ENCODE results near the gene LENG1.
"Not testable (repeated sequence)": the region's sequence is repeated elsewhere in the genome, so short reads cannot be mapped to it uniquely, and the experiment has no call there.

LENG1 gene

GRCh38 chr19:54180691-54181091 lies 21.2 kb upstream of the LENG1 start:
- no peak for DNase-seq
- TF ChIP-seq POLR2A (IDR thresholded peaks at IDR 0.05; ENCODE audit: low read length) = no peak
- no peak for TF ChIP-seq GATA1 (IDR thresholded peaks at IDR 0.05; ENCODE audit: low read depth, low read length)

GRCh38 chr19:54179921-54180461 lies 20.5 kb upstream of the LENG1 start:
- no peak for TF ChIP-seq GATA1 (IDR thresholded peaks at IDR 0.05; ENCODE audit: low read depth, low read length)
- TF ChIP-seq POLR2A (IDR thresholded peaks at IDR 0.05; ENCODE audit: low read length) = no peak
- peak; percentile 70 to 77 for DNase-seq

- TF ChIP-seq POLR2A (IDR thresholded peaks at IDR 0.05; ENCODE audit: low read length) (no peak), GATA1 (IDR thresholded peaks at IDR 0.05; ENCODE audit: low read depth, low read length) (no peak)
- DNase-seq = no peak
These were observed 19.8 kb upstream of the LENG1 start for GRCh38 chr19:54179262-54179852.

DNA sequence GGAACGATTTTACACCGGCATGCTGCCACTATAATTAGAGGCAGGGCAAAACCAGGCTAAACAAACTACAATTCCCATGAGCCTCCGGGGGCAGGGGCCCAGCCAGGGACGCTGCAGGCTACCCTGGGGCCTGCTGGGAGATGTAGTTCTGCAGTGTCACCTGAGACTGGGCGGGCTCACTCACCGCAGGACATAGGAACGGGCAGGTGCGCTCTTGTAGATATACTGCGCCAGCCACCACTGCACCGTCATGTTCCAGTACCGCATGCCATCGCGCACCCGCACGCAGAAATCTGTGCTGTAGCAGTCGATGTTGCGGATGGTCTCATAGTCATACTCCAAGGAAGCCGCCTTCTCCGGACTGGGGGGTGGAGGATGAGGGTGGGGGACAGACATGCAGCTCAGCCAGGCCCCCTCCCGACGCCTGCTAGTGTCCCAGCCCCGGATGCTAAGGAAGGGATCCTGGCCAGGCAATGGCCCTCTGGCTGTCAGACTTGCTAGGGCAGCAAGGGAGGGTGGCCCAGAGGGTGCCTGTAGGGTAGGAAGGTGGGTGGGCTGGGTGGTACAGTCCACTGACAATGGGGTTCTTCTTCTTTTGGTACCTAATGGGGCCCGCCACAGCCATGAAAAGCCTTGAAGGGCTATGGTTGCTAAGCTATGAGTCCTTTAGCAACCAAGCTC lies 19.2 kb upstream of the LENG1 start:
- TF ChIP-seq GATA1 (IDR thresholded peaks at IDR 0.05; ENCODE audit: low read depth, low read length) = no peak
- no peak for TF ChIP-seq POLR2A (IDR thresholded peaks at IDR 0.05; ENCODE audit: low read length)
- DNase-seq = peak in 1 of 2 experiments; percentile 66

DNA sequence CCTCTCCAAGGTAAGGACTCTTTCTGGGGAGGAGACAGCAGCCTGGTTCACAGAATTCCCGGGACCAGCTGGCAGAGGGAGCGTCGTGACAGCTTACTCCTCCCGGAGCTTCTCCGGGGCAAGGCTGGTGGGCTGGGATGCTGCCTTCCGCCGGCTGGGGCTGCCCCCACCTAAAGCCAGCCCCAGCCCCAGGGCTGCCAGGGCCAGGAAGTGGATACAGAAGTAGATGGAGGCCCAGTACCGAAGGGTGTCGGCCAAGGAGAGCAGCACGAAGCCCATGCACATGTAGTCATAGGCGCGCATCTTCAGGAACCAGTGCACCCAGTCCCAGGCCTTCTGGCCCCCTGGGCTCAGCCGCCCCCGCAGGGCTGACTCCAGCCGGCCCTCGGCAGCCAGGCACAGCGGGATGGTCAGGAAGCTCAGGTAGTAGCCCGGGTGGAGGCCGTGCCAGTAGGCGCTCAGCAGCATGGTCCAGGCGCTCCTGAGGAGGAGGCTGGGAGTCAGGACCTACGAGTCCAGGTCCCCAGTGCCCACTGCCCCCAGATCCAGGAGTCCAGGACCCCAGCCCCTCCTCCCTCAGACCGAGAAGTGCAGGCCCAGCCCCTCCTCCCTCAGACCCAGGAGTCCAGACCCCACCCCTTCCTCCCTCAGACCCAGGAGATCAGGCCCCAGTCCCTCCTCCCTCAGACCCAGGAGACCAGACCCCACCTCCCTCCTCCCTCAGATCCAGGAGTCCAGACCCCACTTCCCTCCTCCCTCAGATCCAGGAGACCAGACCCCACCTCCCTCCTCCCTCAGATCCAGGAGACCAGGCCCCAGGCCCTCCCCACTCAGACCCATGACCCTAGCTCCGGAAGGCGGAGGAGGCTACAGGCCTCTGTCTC lies 14.7 kb upstream of the LENG1 start:
- TF ChIP-seq POLR2A (IDR thresholded peaks at IDR 0.05; ENCODE audit: low read length) = no peak
- TF ChIP-seq GATA1 (IDR thresholded peaks at IDR 0.05; ENCODE audit: low read depth, low read length) = no peak

GRCh38 chr19:54173359-54173699 lies 13.8 kb upstream of the LENG1 start:
- TF ChIP-seq POLR2A (IDR thresholded peaks at IDR 0.05; ENCODE audit: low read length) = no peak
- no peak for TF ChIP-seq GATA1 (IDR thresholded peaks at IDR 0.05; ENCODE audit: low read depth, low read length)
- DNase-seq = no peak

More for the DNA sequence above, 14.7 kb upstream of the LENG1 start:
- DNase-seq = no peak

- peak; percentile 13 for TF ChIP-seq POLR2A (IDR thresholded peaks at IDR 0.05; ENCODE audit: low read length)
- no peak for TF ChIP-seq GATA1 (IDR thresholded peaks at IDR 0.05; ENCODE audit: low read depth, low read length)
- no peak for DNase-seq
These were observed 13.2 kb upstream of the LENG1 start, which contains the start of gene TMC4 for GRCh38 chr19:54172471-54173358. Gene TMC4, minus strand, starts transcription at chr19:54173160. Its CDS starts 43 bp downstream, at chr19:54173117.

- DNase-seq = not testable (repeated sequence)
These were observed 12.4 kb upstream of the LENG1 start for GRCh38 chr19:54171736-54172431.

DNA sequence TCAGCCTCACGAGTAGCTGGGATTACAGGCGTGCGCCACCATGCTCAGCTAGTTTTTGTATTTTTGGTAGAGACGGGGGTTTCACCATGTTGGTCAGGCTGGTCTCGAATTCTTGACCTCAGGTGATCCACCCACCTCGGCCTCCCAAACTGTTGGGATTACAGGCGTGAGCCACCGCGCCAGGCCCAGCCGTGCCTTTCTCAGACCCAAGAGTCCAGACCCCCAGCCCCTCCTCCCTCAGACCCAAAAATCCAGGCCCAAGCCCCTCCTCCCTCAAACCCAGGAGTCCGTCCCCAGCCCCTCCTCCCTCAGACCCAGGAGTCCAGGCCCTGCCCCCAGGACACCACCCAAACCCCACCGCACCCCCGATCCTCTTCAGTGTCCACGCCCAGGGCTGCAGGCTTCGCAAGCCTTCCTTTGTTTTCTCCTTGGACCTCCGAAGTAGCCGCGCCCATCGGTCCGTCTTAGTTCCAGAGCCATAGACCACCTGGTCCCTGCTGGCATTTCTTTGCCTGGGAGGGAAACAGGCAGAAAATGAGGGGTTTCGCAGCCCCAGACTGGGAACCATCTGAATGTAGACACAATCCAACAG lies 9.7 kb upstream of the LENG1 start:
- TF ChIP-seq GATA1 (IDR thresholded peaks at IDR 0.05; ENCODE audit: low read depth, low read length) = no peak
- no peak for TF ChIP-seq POLR2A (IDR thresholded peaks at IDR 0.05; ENCODE audit: low read length)
- DNase-seq = no peak

GRCh38 chr19:54168174-54168917 lies 8.8 kb upstream of the LENG1 start:
- TF ChIP-seq GATA1 (IDR thresholded peaks at IDR 0.05; ENCODE audit: low read depth, low read length) (no peak), POLR2A (IDR thresholded peaks at IDR 0.05; ENCODE audit: low read length) (no peak)
- DNase-seq = peak; percentile 83 to 92

GRCh38 chr19:54165222-54165621 lies 5.7 kb upstream of the LENG1 start:
- DNase-seq = no peak
- TF ChIP-seq POLR2A (IDR thresholded peaks at IDR 0.05; ENCODE audit: low read length) (no peak), GATA1 (IDR thresholded peaks at IDR 0.05; ENCODE audit: low read depth, low read length) (no peak)
